ENCODE results near the gene CEP170B.

Gene CEP170B

GRCh38 chr14:104925855-104926609, 61.0 kb downstream of the CEP170B start:
- Histone ChIP-seq H3K4me1 (ENCODE audit: insufficient read depth, low read length, poor library complexity, severe bottlenecking) (no peaks in the 10 kb centered on the region), H3K4me2 (ENCODE audit: low read depth, low read length, poor library complexity, severe bottlenecking) (no peak overlapping the region), H3F3A (ENCODE audit: low read depth) (no peaks in the 10 kb centered on the region), H3K9me2 (replicated peaks; ENCODE audit: low read depth, low read length) (no peaks in the 10 kb centered on the region), H3K9me3 (ENCODE audit: insufficient read depth, low read depth, low read length) (no peaks in the 10 kb centered on the region), H3K79me2 (ENCODE audit: insufficient read depth, low read length) (no peaks in the 10 kb centered on the region), H3K9ac (ENCODE audit: low read depth, low read length, poor library complexity, severe bottlenecking) (no peak overlapping the region), H2AFZ (ENCODE audit: low read length) (no peak overlapping the region), H3K36me3 (ENCODE audit: insufficient read depth, low read length) (no peaks in the 10 kb centered on the region), H4K20me1 (ENCODE audit: insufficient read depth, low read length, poor library complexity, severe bottlenecking) (no peaks in the 10 kb centered on the region), H3K27me3 (ENCODE audit: insufficient read depth, low read length, poor library complexity, severe bottlenecking) (no peaks in the 10 kb centered on the region), H3K4me3 (ENCODE audit: low read length, poor library complexity, severe bottlenecking) (no peak overlapping the region)
- TF ChIP-seq EZH2phosphoT487 (IDR thresholded peaks at IDR 0.05; ENCODE audit: borderline replicate concordance) (no peak), CTCF (conservative IDR thresholded peaks at IDR 0.05; ENCODE audit: low read length) (no peak)

DNA sequence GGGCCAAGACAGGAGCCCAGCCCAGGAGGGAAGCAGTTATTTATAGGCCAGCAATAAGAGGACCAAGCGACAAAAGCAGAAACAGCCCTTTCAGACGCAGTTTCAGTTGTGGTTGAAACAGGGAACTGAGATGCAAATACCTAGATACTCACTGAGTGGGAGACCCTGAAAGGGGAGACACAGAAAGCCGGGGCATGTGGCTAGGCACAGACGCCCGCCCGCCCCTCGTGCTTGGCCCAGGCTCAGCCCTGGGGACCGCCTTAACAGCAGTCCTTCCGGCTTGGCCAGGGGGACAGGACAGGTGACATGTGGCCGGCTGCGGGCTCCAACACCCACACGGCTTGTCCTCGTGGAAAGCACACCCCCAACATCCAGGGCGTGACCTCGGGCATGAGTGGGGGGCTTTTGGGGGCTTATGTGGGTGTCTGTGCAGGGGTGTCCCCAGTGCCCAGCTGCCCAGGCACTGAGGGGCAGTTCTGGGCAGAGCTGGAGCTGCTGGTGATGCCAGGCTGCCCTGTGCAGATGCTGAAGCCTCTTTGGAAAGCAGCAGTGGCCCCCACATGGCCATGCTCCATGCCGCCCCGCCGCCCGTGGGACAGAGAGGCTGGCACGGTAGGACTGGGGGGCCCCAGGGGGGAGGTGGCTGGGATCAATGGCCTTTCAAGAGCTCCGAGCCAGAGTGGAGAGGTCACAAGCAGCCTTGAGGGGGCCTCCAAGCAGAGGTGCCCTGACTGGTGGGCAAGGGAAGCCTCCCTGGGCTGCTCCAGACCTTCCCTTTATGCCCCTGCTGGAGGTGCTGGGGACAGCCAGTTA, 61.8 kb downstream of the CEP170B start:
- TF ChIP-seq EZH2phosphoT487 (IDR thresholded peaks at IDR 0.05; ENCODE audit: borderline replicate concordance) (no peak), CTCF (conservative IDR thresholded peaks at IDR 0.05; ENCODE audit: low read length) (no peak)
- H3K36me3 ChIP-seq (ENCODE audit: insufficient read depth, low read length), result no peaks in the 10 kb centered on the region
- H3K9me2 ChIP-seq (replicated peaks; ENCODE audit: low read depth, low read length), result no peaks in the 10 kb centered on the region
- H3K4me2 ChIP-seq (ENCODE audit: low read depth, low read length, poor library complexity, severe bottlenecking), result no peak overlapping the region
- no peaks in the 10 kb centered on the region for H3K27me3 ChIP-seq (ENCODE audit: insufficient read depth, low read length, poor library complexity, severe bottlenecking)
- no peak overlapping the region for H3K9ac ChIP-seq (ENCODE audit: low read depth, low read length, poor library complexity, severe bottlenecking)
- no peaks in the 10 kb centered on the region for H3K4me1 ChIP-seq (ENCODE audit: insufficient read depth, low read length, poor library complexity, severe bottlenecking)
- H4K20me1 ChIP-seq (ENCODE audit: insufficient read depth, low read length, poor library complexity, severe bottlenecking), result no peaks in the 10 kb centered on the region
- no peaks in the 10 kb centered on the region for H3K79me2 ChIP-seq (ENCODE audit: insufficient read depth, low read length)
- no peaks in the 10 kb centered on the region for H3F3A ChIP-seq (ENCODE audit: low read depth)
- no peaks in the 10 kb centered on the region for H3K9me3 ChIP-seq (ENCODE audit: insufficient read depth, low read depth, low read length)
- H2AFZ ChIP-seq (ENCODE audit: low read length), result no peak overlapping the region
- H3K4me3 ChIP-seq (ENCODE audit: low read length, poor library complexity, severe bottlenecking), result no peak overlapping the region

DNA sequence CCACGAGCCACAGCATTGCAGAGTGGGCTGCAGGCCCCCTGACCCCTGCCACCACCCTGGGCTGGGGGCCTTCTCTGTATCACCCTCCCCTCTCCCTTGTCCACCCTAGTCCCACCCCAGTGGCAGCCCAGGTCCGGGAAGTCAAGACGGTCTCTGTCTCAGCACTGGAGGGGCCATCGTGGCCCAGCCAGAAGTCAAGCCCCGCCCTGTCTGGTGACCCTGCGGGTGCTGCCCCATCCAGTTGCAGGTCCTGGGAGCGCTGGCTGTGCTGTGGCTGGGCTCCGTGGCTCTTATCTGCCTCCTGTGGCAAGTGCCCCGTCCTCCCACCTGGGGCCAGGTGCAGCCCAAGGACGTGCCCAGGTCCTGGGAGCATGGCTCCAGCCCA, 62.4 kb downstream of the CEP170B start:
- Histone ChIP-seq H3K36me3 (ENCODE audit: insufficient read depth, low read length) (no peaks in the 10 kb centered on the region), H3K4me1 (ENCODE audit: insufficient read depth, low read length, poor library complexity, severe bottlenecking) (no peaks in the 10 kb centered on the region), H2AFZ (ENCODE audit: low read length) (no peak overlapping the region), H3K9me2 (replicated peaks; ENCODE audit: low read depth, low read length) (no peaks in the 10 kb centered on the region), H3K4me2 (ENCODE audit: low read depth, low read length, poor library complexity, severe bottlenecking) (no peak overlapping the region), H3K27me3 (ENCODE audit: insufficient read depth, low read length, poor library complexity, severe bottlenecking) (no peaks in the 10 kb centered on the region), H3K79me2 (ENCODE audit: insufficient read depth, low read length) (no peaks in the 10 kb centered on the region), H3K4me3 (ENCODE audit: low read length, poor library complexity, severe bottlenecking) (no peak overlapping the region), H3F3A (ENCODE audit: low read depth) (no peaks in the 10 kb centered on the region), H3K9ac (ENCODE audit: low read depth, low read length, poor library complexity, severe bottlenecking) (no peak overlapping the region), H3K9me3 (ENCODE audit: insufficient read depth, low read depth, low read length) (no peaks in the 10 kb centered on the region), H4K20me1 (ENCODE audit: insufficient read depth, low read length, poor library complexity, severe bottlenecking) (no peaks in the 10 kb centered on the region)
- no peak for TF ChIP-seq CTCF (conservative IDR thresholded peaks at IDR 0.05; ENCODE audit: low read length)

All from Loucy (cell line).